HCT116 (cell line): ENCODE results near the gene NUDT13. TPM values are rescaled to one million over a fixed set of nuclear protein-coding genes. Genes with fewer than 3 reads are reported as not detected.

Experiments used
- ATAC-seq: fragments of 200-7000 bp; cut with Tn5 transposase; 2 replicates; pipeline ENCODE4 v1.9.1; 2020; ENCODE audit warnings: mild to moderate bottlenecking, moderate library complexity
- BruUV-seq: library from RNA; stranded (reverse); fragments of 400-500 nt; replicated peaks from 2 replicates; lab custom pipeline; 2021; lab: Mats Ljungman, UMichigan
- CTCF ChIA-PET: fragments of 300-600 bp; sonication (Branson Sonifier 250); formaldehyde crosslinking; loops from one replicate; lab custom pipeline; 2021; ENCODE audit warnings: antibody characterized with exemption; lab: Charles Lee
- POLR2A ChIA-PET: fragments of 300-600, 350-600 bp; sonication (Branson Sonifier 250); formaldehyde crosslinking; loops from one replicate; lab custom pipeline; 2021; ENCODE audit warnings: antibody characterized with exemption; lab: Charles Lee
- RAD21 ChIA-PET, 2 experiments: fragments of 300-600 bp; sonication (Branson Sonifier 250); formaldehyde crosslinking; loops; one replicate each; lab custom pipeline; 2023; ENCODE audit warnings: low total read pairs in 2 of 2; ENCODE audit not compliant: uncharacterized antibody in 2 of 2, unreplicated experiment in 2 of 2, low non-redundant PET in 1 of 2; lab: Charles Lee
- DNase-seq: peaks from one replicate; pipeline ENCODE4 v3.0.0-alpha.2; 2010; ENCODE audit warnings: low read depth, low spot score
- H2AFZ ChIP-seq: fragments of 200-600 bp; shearing (Covaris generic), sonication (generic); 2 replicates; pipeline ENCODE4 v1.6.1; 2017; ENCODE audit warnings: low read depth, mixed run types, mixed read lengths, antibody characterized with exemption, low read length; ENCODE audit not compliant: poor library complexity, severe bottlenecking
- H3K27ac ChIP-seq: 2 replicates; pipeline ENCODE4 v1.5.1; 2012; ENCODE audit warnings: low read depth, low read length
- H3K27me3 ChIP-seq: fragments of 200-600 bp; sonication (generic); 2 replicates; pipeline ENCODE4 v1.6.1; 2016; ENCODE audit warnings: mixed run types, low read length, mixed read lengths; ENCODE audit not compliant: insufficient read depth
- H3K36me3 ChIP-seq, 2 experiments: fragments of 200-500 bp in 1 of 2; fragments of 200-600 bp in 1 of 2; sonication (Bioruptor generic) in 1 of 2; sonication (generic) in 1 of 2; 2 replicates each; pipeline versions ENCODE4 v1.5.1 to v1.6.1; 2014 to 2016; ENCODE audit warnings: low read length in 2 of 2, inconsistent platforms in 1 of 2, mixed read lengths in 1 of 2, mixed run types in 1 of 2; ENCODE audit not compliant: insufficient read depth in 2 of 2, control insufficient read depth in 1 of 2
- H3K4me1 ChIP-seq, 2 experiments: fragments of 200-600 bp in 1 of 2; sonication (generic) in 1 of 2; 2 replicates each; pipeline versions ENCODE4 v1.5.1 to v1.6.1; 2012 to 2017; ENCODE audit warnings: low read length in 2 of 2, inconsistent platforms in 1 of 2, mild to moderate bottlenecking in 1 of 2, mixed read lengths in 1 of 2, mixed run types in 1 of 2, moderate library complexity in 1 of 2; ENCODE audit not compliant: insufficient read depth in 2 of 2, control insufficient read depth in 1 of 2
- H3K4me2 ChIP-seq: fragments of 200-600 bp; sonication (generic); 2 replicates; pipeline ENCODE4 v1.6.1; 2017; ENCODE audit warnings: mixed run types, low read length, mixed read lengths
- H3K4me3 ChIP-seq, 2 experiments: fragments of 200-600 bp in 1 of 2; sonication (generic) in 1 of 2; replicated peaks in 1 of 2; 2 replicates each; pipeline ENCODE4 v1.5.1; 2011 to 2016; ENCODE audit warnings: low read length in 2 of 2, control low read depth in 1 of 2, low read depth in 1 of 2, mild to moderate bottlenecking in 1 of 2, mixed read lengths in 1 of 2, mixed run types in 1 of 2
- H3K79me2 ChIP-seq: fragments of 200-600 bp; sonication (generic); 2 replicates; pipeline ENCODE4 v1.6.1; 2017; ENCODE audit warnings: mild to moderate bottlenecking, mixed run types, low read length, moderate library complexity, mixed read lengths; ENCODE audit not compliant: insufficient read depth
- H3K9ac ChIP-seq: fragments of 200-600 bp; sonication (generic); 2 replicates; pipeline ENCODE4 v1.6.1; 2016; ENCODE audit warnings: low read length, mixed read lengths
- H3K9me2 ChIP-seq: fragments of 200-600 bp; sonication (generic), shearing (Covaris generic); 2 replicates; pipeline ENCODE4 v1.6.1; 2017; ENCODE audit warnings: mixed run types, mild to moderate bottlenecking, moderate library complexity; ENCODE audit not compliant: insufficient read depth
- H3K9me3 ChIP-seq, 2 experiments: fragments of 200-500 bp in 1 of 2; fragments of 200-600 bp in 1 of 2; sonication (Bioruptor generic) in 1 of 2; sonication (generic) in 1 of 2; 2 replicates each; pipeline ENCODE4 v1.6.1; 2014 to 2017; ENCODE audit warnings: low read length in 2 of 2, mixed read lengths in 2 of 2, inconsistent platforms in 1 of 2, low read depth in 1 of 2, mild to moderate bottlenecking in 1 of 2, mixed run types in 1 of 2, moderate library complexity in 1 of 2; ENCODE audit not compliant: control insufficient read depth in 1 of 2, insufficient read depth in 1 of 2
- H4K20me1 ChIP-seq: fragments of 200-600 bp; sonication (generic), shearing (Covaris generic); 2 replicates; pipeline ENCODE4 v1.6.1; 2017; ENCODE audit warnings: mixed run types, mild to moderate bottlenecking, moderate library complexity; ENCODE audit not compliant: insufficient read depth
- CBX3 ChIP-seq: IDR thresholded peaks from 2 replicates; pipeline ENCODE4 v1.6.1; 2012; ENCODE audit warnings: low read depth
- EGR1 ChIP-seq: IDR thresholded peaks from 2 replicates; pipeline ENCODE4 v1.6.1; 2012; ENCODE audit warnings: low read depth
- ELF1 ChIP-seq: IDR thresholded peaks from 2 replicates; pipeline ENCODE4 v1.6.1; 2012; ENCODE audit warnings: low read depth, borderline replicate concordance
- JUND ChIP-seq: IDR thresholded peaks from 2 replicates; pipeline ENCODE4 v1.6.1; 2012
- POLR2A ChIP-seq: IDR thresholded peaks from 2 replicates; pipeline ENCODE4 v1.7.0; 2011; ENCODE audit warnings: borderline replicate concordance; ENCODE audit not compliant: insufficient read depth, insufficient read length; ENCODE audit errors: extremely low read depth
- POLR2AphosphoS5 ChIP-seq: IDR thresholded peaks from 2 replicates; pipeline ENCODE4 v1.6.1; 2011; ENCODE audit warnings: mild to moderate bottlenecking, low read depth, low read length, moderate library complexity
- SIN3A ChIP-seq: IDR thresholded peaks from 2 replicates; pipeline ENCODE4 v1.6.1; 2012; ENCODE audit warnings: low read depth
- SP1 ChIP-seq: IDR thresholded peaks from 2 replicates; pipeline ENCODE4 v1.6.1; 2012; ENCODE audit warnings: low read depth
- SRF ChIP-seq: IDR thresholded peaks from 2 replicates; pipeline ENCODE4 v1.6.1; 2012; ENCODE audit warnings: low read depth
- TCF7L2 ChIP-seq: IDR thresholded peaks from 2 replicates; pipeline ENCODE4 v1.7.0; 2011; ENCODE audit warnings: borderline replicate concordance, inconsistent platforms; ENCODE audit not compliant: insufficient read depth, insufficient read length; ENCODE audit errors: extremely low read depth
- YY1 ChIP-seq: IDR thresholded peaks from 2 replicates; pipeline ENCODE4 v1.6.1; 2011; ENCODE audit warnings: low read length, low read depth, moderate library complexity, mild to moderate bottlenecking; ENCODE audit not compliant: insufficient replicate concordance; ENCODE audit errors: extremely low read depth
- ZFX ChIP-seq: fragments of 450-650 bp; IDR thresholded peaks from 2 replicates; pipeline ENCODE4 v1.6.1; 2017
- ZNF274 ChIP-seq: fragments of 200-500 bp; sonication (Bioruptor generic); IDR thresholded peaks from 2 replicates; pipeline ENCODE4 v1.6.1; 2014; ENCODE audit warnings: mild to moderate bottlenecking, low read depth, low read length, inconsistent platforms
- intact Hi-C: fragments of 100-400 bp; cut with micrococcal nuclease; formaldehyde crosslinking; loops from 2 replicates; pipeline ENCODE4 v1.10.0; 2022
- total RNA-seq: library from RNA; stranded (reverse); gene quantifications from one replicate; pipeline ENCODE4 v1.2.1, GENCODE V29; 2021; ENCODE audit not compliant: unreplicated experiment
- TF ChIP-seq, protein P1 (sequence below): IDR thresholded peaks from 2 replicates; pipeline ENCODE4 v1.6.1; 2012; ENCODE audit warnings: low read depth
- TF ChIP-seq, protein P2 (sequence below), 3 experiments: fragments of 200-600 bp in 1 of 3; sonication (generic) in 1 of 3; IDR thresholded peaks in 2 of 3; conservative IDR thresholded peaks in 1 of 3; 2 replicates each; pipeline ENCODE4 v1.5.1; 2012 to 2017; ENCODE audit warnings: low read depth in 2 of 3, low read length in 2 of 3, antibody characterized with exemption in 1 of 3, borderline replicate concordance in 1 of 3, control low read depth in 1 of 3, mild to moderate bottlenecking in 1 of 3, mixed read lengths in 1 of 3, mixed run types in 1 of 3, moderate library complexity in 1 of 3; ENCODE audit not compliant: insufficient read depth in 1 of 3
- TF ChIP-seq, protein P3 (sequence below): IDR thresholded peaks from 2 replicates; pipeline ENCODE4 v1.6.1; 2012
- TF ChIP-seq, protein P4 (sequence below): IDR thresholded peaks from 2 replicates; pipeline ENCODE4 v1.6.1; 2011; ENCODE audit warnings: mild to moderate bottlenecking, low read length, moderate library complexity; ENCODE audit not compliant: insufficient replicate concordance; ENCODE audit errors: extremely low read depth

Gene NUDT13
- total RNA-seq, 1 experiment from 2014 or later, result 1.2 TPM

DNA sequence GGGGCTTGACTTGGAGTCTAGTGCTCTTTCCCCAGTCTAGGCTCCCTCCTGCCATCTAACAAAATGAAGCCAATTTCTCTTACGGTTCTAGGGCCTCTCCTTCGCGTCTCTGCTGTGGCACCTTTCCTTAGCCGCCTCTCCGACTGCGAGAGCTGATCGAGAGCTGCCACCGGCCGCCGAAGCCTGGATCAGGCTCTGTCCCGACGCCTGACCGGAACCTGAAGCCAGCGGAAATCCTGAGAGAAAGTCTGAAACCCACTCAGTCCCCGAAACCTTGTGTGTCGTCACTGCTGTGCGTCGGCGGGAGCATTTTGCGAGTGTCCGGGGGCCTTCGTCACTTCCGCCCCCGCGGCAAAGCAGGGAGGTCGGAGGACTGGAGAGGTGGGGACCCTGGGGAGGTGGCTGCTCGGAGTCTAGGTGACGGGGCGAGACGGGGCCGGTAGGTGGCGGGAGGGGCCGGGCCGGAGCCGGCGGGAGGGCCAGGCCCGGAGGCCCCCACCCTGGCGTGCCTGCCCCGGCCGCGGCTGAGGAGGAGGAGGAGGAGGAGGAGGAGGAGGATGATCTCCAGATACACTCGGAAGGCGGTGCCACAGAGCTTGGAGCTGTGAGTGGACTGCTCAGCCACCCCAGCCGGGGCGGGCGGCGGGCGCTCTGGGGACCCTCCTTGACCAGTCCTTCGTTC lies 57.7 kb downstream of the NUDT13 start, which contains the start of the genes ECD and FAM149B1:
Gene ECD, minus strand, starts transcription at position 226 of the 682 bp plus-strand sequence. CDS start 4,071 bp downstream, outside the sequence.
Gene FAM149B1, plus strand, starts transcription at position 337 of the 682 bp plus-strand sequence. Its CDS starts 221 bp downstream, at position 558.
- ChIA-PET RAD21 (no interaction called here), CTCF (interaction anchor here (1.2 to 1.6 kb wide), 2 partner anchors 9 to 10 kb away, joined by 3 read pairs; no protein-coding TSS in a partner anchor), POLR2A (interaction anchor here (1.5 kb wide), 1 partner anchor 72 kb away, joined by 4 read pairs; the partner anchor contains the start of gene P4HA1)
- Histone ChIP-seq H3K27ac (peak within 1 kb of the TSS; percentile 75), H3K9me3 (no peaks in the 10 kb centered on the region), H4K20me1 (no peaks in the 10 kb centered on the region), H3K4me3 (peak within 1 kb of the TSS; percentile 73 to 99), H3K36me3 (peaks cover 1 to 8% of the 10 kb centered on the region in 2 experiments; a peak in 1 of 4 replicates), H3K27me3 (no peaks in the 10 kb centered on the region), H3K9ac (peak within 1 kb of the TSS; percentile 79), H3K79me2 (peaks cover 55% of the 10 kb centered on the region), H3K4me1 (peaks cover 0 to 10% of the 10 kb centered on the region in 2 experiments; a peak in 1 of 4 replicates), H3K9me2 (no peaks in the 10 kb centered on the region), H2AFZ (no peak within 1 kb of the TSS), H3K4me2 (peak within 1 kb of the TSS; percentile 84)
- peak; percentile 72 for TF ChIP-seq YY1
- peak; percentile 72 for TF ChIP-seq EGR1
- TF ChIP-seq, protein P1, sequence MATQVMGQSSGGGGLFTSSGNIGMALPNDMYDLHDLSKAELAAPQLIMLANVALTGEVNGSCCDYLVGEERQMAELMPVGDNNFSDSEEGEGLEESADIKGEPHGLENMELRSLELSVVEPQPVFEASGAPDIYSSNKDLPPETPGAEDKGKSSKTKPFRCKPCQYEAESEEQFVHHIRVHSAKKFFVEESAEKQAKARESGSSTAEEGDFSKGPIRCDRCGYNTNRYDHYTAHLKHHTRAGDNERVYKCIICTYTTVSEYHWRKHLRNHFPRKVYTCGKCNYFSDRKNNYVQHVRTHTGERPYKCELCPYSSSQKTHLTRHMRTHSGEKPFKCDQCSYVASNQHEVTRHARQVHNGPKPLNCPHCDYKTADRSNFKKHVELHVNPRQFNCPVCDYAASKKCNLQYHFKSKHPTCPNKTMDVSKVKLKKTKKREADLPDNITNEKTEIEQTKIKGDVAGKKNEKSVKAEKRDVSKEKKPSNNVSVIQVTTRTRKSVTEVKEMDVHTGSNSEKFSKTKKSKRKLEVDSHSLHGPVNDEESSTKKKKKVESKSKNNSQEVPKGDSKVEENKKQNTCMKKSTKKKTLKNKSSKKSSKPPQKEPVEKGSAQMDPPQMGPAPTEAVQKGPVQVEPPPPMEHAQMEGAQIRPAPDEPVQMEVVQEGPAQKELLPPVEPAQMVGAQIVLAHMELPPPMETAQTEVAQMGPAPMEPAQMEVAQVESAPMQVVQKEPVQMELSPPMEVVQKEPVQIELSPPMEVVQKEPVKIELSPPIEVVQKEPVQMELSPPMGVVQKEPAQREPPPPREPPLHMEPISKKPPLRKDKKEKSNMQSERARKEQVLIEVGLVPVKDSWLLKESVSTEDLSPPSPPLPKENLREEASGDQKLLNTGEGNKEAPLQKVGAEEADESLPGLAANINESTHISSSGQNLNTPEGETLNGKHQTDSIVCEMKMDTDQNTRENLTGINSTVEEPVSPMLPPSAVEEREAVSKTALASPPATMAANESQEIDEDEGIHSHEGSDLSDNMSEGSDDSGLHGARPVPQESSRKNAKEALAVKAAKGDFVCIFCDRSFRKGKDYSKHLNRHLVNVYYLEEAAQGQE, result no peak
- TF ChIP-seq TCF7L2, result peak; percentile 29
- TF ChIP-seq, protein P2, sequence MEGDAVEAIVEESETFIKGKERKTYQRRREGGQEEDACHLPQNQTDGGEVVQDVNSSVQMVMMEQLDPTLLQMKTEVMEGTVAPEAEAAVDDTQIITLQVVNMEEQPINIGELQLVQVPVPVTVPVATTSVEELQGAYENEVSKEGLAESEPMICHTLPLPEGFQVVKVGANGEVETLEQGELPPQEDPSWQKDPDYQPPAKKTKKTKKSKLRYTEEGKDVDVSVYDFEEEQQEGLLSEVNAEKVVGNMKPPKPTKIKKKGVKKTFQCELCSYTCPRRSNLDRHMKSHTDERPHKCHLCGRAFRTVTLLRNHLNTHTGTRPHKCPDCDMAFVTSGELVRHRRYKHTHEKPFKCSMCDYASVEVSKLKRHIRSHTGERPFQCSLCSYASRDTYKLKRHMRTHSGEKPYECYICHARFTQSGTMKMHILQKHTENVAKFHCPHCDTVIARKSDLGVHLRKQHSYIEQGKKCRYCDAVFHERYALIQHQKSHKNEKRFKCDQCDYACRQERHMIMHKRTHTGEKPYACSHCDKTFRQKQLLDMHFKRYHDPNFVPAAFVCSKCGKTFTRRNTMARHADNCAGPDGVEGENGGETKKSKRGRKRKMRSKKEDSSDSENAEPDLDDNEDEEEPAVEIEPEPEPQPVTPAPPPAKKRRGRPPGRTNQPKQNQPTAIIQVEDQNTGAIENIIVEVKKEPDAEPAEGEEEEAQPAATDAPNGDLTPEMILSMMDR (IDR thresholded peaks at IDR 0.05 in 2 of 3, conservative IDR thresholded peaks at IDR 0.05 in 1 of 3; ENCODE audit: borderline replicate concordance in 1 of 3, insufficient read depth in 1 of 3, low read depth in 2 of 3, low read length in 2 of 3), result 0 out of 6 replicates have a peak, but pooled peaks of 1 of the 3 experiments have one; percentile 7
- 0 out of 2 replicates have a peak, but pooled peaks have one; percentile 34 for TF ChIP-seq ZFX
- TF ChIP-seq SP1, result peak; percentile 80
- TF ChIP-seq ZNF274, result no peak
- TF ChIP-seq, protein P3, sequence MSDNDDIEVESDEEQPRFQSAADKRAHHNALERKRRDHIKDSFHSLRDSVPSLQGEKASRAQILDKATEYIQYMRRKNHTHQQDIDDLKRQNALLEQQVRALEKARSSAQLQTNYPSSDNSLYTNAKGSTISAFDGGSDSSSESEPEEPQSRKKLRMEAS, result peak; percentile 73
- peak; percentile 98 for TF ChIP-seq SRF
- peak; percentile 89; the same call in 1 of the 2 replicates for TF ChIP-seq CBX3
- TF ChIP-seq, protein P4, sequence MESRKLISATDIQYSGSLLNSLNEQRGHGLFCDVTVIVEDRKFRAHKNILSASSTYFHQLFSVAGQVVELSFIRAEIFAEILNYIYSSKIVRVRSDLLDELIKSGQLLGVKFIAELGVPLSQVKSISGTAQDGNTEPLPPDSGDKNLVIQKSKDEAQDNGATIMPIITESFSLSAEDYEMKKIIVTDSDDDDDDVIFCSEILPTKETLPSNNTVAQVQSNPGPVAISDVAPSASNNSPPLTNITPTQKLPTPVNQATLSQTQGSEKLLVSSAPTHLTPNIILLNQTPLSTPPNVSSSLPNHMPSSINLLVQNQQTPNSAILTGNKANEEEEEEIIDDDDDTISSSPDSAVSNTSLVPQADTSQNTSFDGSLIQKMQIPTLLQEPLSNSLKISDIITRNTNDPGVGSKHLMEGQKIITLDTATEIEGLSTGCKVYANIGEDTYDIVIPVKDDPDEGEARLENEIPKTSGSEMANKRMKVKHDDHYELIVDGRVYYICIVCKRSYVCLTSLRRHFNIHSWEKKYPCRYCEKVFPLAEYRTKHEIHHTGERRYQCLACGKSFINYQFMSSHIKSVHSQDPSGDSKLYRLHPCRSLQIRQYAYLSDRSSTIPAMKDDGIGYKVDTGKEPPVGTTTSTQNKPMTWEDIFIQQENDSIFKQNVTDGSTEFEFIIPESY, result no peak
- TF ChIP-seq ELF1, result peak; percentile 45
- TF ChIP-seq POLR2AphosphoS5, result peak; percentile 97
- peak; percentile 86 for TF ChIP-seq POLR2A
- TF ChIP-seq SIN3A, result peak; percentile 93
- TF ChIP-seq JUND, result no peak
- BruUV-seq, result no TSS peak
- DNase-seq, result peak; percentile 90
- ATAC-seq, result peak; percentile 95
- intact Hi-C loops, result loop anchor here (10.0 kb wide), 1 partner anchor 803 kb away; no protein-coding TSS in a partner anchor
